ENCODE data around the gene CCDC91. TPM values are rescaled to one million over a fixed set of nuclear protein-coding genes. Genes with fewer than 3 reads are reported as not detected.

The CCDC91 gene
- total RNA-seq, 1 donor from 2014 or later: 12.3 TPM

DNA sequence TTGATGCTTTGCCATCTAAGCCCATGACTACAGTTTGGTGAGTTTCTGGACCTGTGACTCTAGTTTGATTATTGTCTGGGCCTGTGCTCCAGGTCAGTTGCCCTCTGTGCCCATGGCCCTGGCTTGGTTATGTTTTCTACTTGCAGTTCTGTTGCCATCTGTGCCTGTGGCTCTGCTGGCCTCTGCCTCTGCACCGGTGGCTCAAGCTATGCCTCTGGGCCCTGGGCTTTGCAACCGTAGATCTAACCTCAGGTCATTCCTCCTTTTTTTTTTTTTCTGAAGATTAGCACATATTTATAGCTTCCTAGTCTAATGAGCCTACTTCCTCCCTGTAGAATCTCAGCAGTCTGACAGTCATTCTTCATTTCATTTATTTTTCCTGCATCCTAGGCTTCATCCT, 161.2 kb downstream of the CCDC91 start:
- DNase-seq (ENCODE audit: low spot score): no peak
- Mint-ChIP-seq H3K4me3 (ENCODE audit: unreplicated experiment) (no peak overlapping the region), H3K27me3 (ENCODE audit: unreplicated experiment) (no peaks in the 10 kb centered on the region), H3K27ac (ENCODE audit: unreplicated experiment) (no peak overlapping the region), H3K36me3 (ENCODE audit: low read depth, unreplicated experiment) (peaks cover 13% of the 10 kb centered on the region), H3K9me3 (ENCODE audit: unreplicated experiment) (no peaks in the 10 kb centered on the region), H3K4me1 (ENCODE audit: unreplicated experiment) (peaks cover 2% of the 10 kb centered on the region)
- TF ChIP-seq, protein P1, sequence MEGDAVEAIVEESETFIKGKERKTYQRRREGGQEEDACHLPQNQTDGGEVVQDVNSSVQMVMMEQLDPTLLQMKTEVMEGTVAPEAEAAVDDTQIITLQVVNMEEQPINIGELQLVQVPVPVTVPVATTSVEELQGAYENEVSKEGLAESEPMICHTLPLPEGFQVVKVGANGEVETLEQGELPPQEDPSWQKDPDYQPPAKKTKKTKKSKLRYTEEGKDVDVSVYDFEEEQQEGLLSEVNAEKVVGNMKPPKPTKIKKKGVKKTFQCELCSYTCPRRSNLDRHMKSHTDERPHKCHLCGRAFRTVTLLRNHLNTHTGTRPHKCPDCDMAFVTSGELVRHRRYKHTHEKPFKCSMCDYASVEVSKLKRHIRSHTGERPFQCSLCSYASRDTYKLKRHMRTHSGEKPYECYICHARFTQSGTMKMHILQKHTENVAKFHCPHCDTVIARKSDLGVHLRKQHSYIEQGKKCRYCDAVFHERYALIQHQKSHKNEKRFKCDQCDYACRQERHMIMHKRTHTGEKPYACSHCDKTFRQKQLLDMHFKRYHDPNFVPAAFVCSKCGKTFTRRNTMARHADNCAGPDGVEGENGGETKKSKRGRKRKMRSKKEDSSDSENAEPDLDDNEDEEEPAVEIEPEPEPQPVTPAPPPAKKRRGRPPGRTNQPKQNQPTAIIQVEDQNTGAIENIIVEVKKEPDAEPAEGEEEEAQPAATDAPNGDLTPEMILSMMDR (IDR thresholded peaks at IDR 0.05; ENCODE audit: unreplicated experiment): no peak

DNA sequence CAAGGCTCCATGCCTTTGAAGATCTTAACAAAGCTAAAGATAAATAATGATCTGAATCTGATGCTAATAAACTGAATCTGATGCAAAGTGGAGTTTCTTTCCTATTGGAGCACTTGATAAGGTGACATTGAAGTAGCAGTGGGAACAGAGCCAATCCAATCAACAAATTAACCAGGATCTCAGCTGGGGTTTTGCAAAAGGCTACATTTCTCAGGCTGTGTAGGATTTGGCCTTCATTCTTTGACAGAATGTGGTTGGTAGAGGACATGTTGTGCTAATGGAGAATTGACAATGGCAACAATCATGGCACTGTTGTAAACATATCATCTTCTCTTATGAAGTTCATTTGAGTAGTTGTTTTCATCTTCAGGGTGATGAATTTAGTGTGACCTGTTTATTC, 164.9 kb downstream of the CCDC91 start:
- Mint-ChIP-seq H3K4me3 (ENCODE audit: unreplicated experiment) (no peak overlapping the region), H3K9me3 (ENCODE audit: unreplicated experiment) (no peaks in the 10 kb centered on the region), H3K27ac (ENCODE audit: unreplicated experiment) (no peak overlapping the region), H3K4me1 (ENCODE audit: unreplicated experiment) (peaks cover 2% of the 10 kb centered on the region), H3K36me3 (ENCODE audit: low read depth, unreplicated experiment) (peaks cover 13% of the 10 kb centered on the region), H3K27me3 (ENCODE audit: unreplicated experiment) (no peaks in the 10 kb centered on the region)
- TF ChIP-seq, protein P1 (IDR thresholded peaks at IDR 0.05; ENCODE audit: unreplicated experiment): no peak
- DNase-seq (ENCODE audit: low spot score): no peak

- Mint-ChIP-seq H3K36me3 (ENCODE audit: low read depth, unreplicated experiment) (no peaks in the 10 kb centered on the region), H3K27me3 (ENCODE audit: unreplicated experiment) (no peaks in the 10 kb centered on the region), H3K4me3 (ENCODE audit: unreplicated experiment) (no peak overlapping the region), H3K9me3 (ENCODE audit: unreplicated experiment) (no peaks in the 10 kb centered on the region), H3K4me1 (ENCODE audit: unreplicated experiment) (no peaks in the 10 kb centered on the region), H3K27ac (ENCODE audit: unreplicated experiment) (no peak overlapping the region)
- TF ChIP-seq, protein P1 (IDR thresholded peaks at IDR 0.05; ENCODE audit: unreplicated experiment): no peak
- no peak for DNase-seq (ENCODE audit: low spot score)
Observed at GRCh38 chr12:28360253-28360652, 170.0 kb downstream of the CCDC91 start.

DNA sequence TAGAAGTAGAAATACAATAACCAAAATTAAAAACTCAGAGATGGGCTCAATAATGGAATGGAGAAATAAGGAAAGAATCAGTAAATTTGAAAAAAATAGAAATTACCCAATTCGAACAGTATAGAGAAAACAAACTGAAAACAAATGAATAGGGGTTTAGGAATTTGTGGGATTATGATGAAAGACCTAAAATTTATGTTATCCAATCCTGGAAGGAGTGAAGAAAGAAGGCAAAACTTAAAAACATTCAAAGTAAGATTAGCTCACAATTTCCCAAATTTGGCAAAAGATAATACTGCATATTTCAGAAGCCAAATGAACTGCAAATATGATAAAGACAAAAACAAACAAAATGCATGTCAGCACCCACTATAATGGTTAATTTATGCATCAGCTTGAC, 177.1 kb downstream of the CCDC91 start:
- Mint-ChIP-seq H3K27me3 (ENCODE audit: unreplicated experiment) (no peaks in the 10 kb centered on the region), H3K9me3 (ENCODE audit: unreplicated experiment) (peaks cover 33% of the 10 kb centered on the region), H3K4me1 (ENCODE audit: unreplicated experiment) (no peaks in the 10 kb centered on the region), H3K27ac (ENCODE audit: unreplicated experiment) (no peak overlapping the region), H3K36me3 (ENCODE audit: low read depth, unreplicated experiment) (peaks cover 44% of the 10 kb centered on the region), H3K4me3 (ENCODE audit: unreplicated experiment) (no peak overlapping the region)
- no peak for DNase-seq (ENCODE audit: low spot score)
- TF ChIP-seq, protein P1 (IDR thresholded peaks at IDR 0.05; ENCODE audit: unreplicated experiment): no peak

- no peak overlapping the region for H3K27ac Mint-ChIP-seq (ENCODE audit: unreplicated experiment)
- H3K27me3 Mint-ChIP-seq (ENCODE audit: unreplicated experiment): no peaks in the 10 kb centered on the region
- H3K9me3 Mint-ChIP-seq (ENCODE audit: unreplicated experiment): peaks cover 33% of the 10 kb centered on the region
- DNase-seq (ENCODE audit: low spot score): no peak
- TF ChIP-seq, protein P1 (IDR thresholded peaks at IDR 0.05; ENCODE audit: unreplicated experiment): no peak
- H3K36me3 Mint-ChIP-seq (ENCODE audit: low read depth, unreplicated experiment): peaks cover 48% of the 10 kb centered on the region
- no peak overlapping the region for H3K4me3 Mint-ChIP-seq (ENCODE audit: unreplicated experiment)
- no peaks in the 10 kb centered on the region for H3K4me1 Mint-ChIP-seq (ENCODE audit: unreplicated experiment)
Observed at GRCh38 chr12:28367993-28368392, 177.7 kb downstream of the CCDC91 start.

All from endothelial cell (in vitro differentiated cells).